ENCODE results near the gene LRRC4. TPM values are rescaled to one million over a fixed set of nuclear protein-coding genes. Genes with fewer than 3 reads are reported as not detected.

Gene LRRC4
- total and polyA plus RNA-seq, 10 donors = 0.78 to 43.4 (median 15.8) TPM

GRCh38 chr7:128019288-128019687 is 11.9 kb downstream of the LRRC4 start:
- H3K36me3 ChIP-seq = peaks cover 0 to 89% (median 10%) of the 10 kb centered on the region in 6 donors
- DNase-seq = no peak
- TF ChIP-seq POLR2A (IDR thresholded peaks at IDR 0.05) (no peak), POLR2AphosphoS5 (IDR thresholded peaks at IDR 0.05) (no peak), CTCF (IDR thresholded peaks at IDR 0.05 in 8 of 11, conservative IDR thresholded peaks at IDR 0.05 in 3 of 11) (no peak)
- no peaks in the 10 kb centered on the region for H3K9me3 ChIP-seq
- WGBS, 5 donors = 84 to 98% (median 93%) methylated on average over 3 of the region's 3 CpGs
- H3K4me1 ChIP-seq = peaks cover 0 to 58% (median 16%) of the 10 kb centered on the region in 6 donors
- intact Hi-C loops (cut with DNase I; ENCODE audit: low total_unique reads) = no loop called here
- H3K27me3 ChIP-seq (replicated peaks in 1 of 7) = no peaks in the 10 kb centered on the region
- H3K4me3 ChIP-seq = no peak overlapping the region
- H3K27ac ChIP-seq = no peak overlapping the region

DNA sequence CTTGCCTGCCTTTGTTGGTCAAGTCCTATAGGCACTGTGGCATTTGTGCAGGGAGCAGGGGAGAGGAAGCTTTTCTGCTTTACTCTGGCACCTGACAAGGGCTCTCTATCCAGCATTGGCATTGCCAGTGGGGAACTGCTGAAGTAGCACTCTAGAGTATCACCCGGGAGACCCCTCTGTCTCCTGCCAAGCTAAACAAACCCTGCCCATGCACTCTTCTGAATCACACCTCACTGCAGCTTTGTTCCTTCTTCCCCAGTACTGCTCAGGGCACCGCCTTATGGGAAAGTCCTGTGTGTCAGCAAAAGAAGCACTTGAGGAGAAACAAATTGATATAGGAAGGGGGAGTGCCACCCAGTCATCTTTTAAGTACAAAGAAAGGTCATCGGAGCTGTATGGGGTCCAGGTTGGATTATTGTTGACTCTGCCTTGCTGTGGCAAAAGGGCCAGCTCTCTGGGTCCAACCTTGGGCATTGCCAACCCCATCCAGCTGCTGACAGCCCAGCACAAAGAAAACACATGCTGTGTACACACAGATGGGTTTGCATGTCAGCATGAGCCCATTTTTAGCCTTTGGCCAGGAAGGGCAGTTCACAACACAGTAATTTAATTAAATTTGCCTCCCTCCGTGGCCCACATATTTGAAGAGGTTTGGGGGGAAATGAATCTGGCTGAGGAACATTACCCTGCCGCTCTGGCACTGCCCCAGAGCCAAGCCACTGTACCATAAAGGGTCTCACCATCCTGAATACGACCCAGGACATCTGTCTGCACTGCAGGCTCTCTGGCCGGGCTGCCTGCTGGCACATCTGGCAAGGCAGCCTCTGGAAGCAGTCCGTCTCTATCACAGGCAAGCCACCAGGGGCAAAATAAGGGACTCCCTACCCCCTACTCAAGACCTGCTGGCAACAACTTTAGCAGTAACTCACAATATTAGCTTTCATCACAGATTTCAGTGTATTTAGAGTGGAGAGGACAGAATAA is 13.1 kb downstream of the LRRC4 start:
- 71 to 91% (median 85%) methylated on average over 6 to 8 of the region's 8 CpGs for WGBS, 5 donors
- H3K9me3 ChIP-seq = no peaks in the 10 kb centered on the region
- TF ChIP-seq POLR2AphosphoS5 (IDR thresholded peaks at IDR 0.05) (no peak), CTCF (IDR thresholded peaks at IDR 0.05 in 8 of 11, conservative IDR thresholded peaks at IDR 0.05 in 3 of 11) (no peak), POLR2A (IDR thresholded peaks at IDR 0.05) (no peak)
- no peaks in the 10 kb centered on the region for H3K27me3 ChIP-seq (replicated peaks in 1 of 7)
- no peak overlapping the region for H3K27ac ChIP-seq
- H3K36me3 ChIP-seq = peaks cover under 1 to 89% (median 13%) of the 10 kb centered on the region in 6 donors
- intact Hi-C loops (cut with DNase I; ENCODE audit: low total_unique reads) = no loop called here
- no peak overlapping the region for H3K4me3 ChIP-seq
- DNase-seq = no peak
- H3K4me1 ChIP-seq = peaks cover 0 to 47% (median 13%) of the 10 kb centered on the region in 6 donors

DNA sequence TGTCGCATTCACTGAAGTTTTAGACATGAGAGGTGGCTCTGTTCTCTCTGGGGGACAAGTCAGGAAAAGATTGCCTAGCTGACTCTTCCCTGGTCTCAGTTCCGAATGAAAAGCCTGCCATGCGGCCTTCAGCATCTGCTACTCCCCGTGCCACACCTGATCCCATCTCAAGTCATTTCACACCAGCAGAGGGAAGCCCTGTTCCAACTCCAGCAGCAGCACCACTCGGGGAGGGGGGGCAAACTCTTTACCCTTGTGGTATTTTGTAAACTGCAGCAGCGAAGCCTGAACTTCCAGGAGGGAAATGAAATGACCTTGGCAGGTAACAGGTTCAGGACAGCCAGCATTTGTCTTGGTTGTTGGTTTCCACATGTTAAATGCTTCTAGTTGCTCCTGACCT is 13.8 kb downstream of the LRRC4 start:
- DNase-seq = no peak
- TF ChIP-seq POLR2AphosphoS5 (IDR thresholded peaks at IDR 0.05) (no peak), CTCF (IDR thresholded peaks at IDR 0.05 in 8 of 11, conservative IDR thresholded peaks at IDR 0.05 in 3 of 11) (no peak), POLR2A (IDR thresholded peaks at IDR 0.05) (no peak)
- intact Hi-C loops (cut with DNase I; ENCODE audit: low total_unique reads) = no loop called here
- Histone ChIP-seq H3K4me3 (no peak overlapping the region), H3K27me3 (replicated peaks in 1 of 7) (no peaks in the 10 kb centered on the region), H3K9me3 (no peaks in the 10 kb centered on the region), H3K27ac (no peak overlapping the region), H3K36me3 (peaks cover 5 to 89% (median 14%) of the 10 kb centered on the region in 6 donors), H3K4me1 (peaks cover 0 to 40% (median 8%) of the 10 kb centered on the region in 6 donors)
- 57 to 87% (median 78%) methylated on average over 6 of the region's 6 CpGs for WGBS, 5 donors

DNA sequence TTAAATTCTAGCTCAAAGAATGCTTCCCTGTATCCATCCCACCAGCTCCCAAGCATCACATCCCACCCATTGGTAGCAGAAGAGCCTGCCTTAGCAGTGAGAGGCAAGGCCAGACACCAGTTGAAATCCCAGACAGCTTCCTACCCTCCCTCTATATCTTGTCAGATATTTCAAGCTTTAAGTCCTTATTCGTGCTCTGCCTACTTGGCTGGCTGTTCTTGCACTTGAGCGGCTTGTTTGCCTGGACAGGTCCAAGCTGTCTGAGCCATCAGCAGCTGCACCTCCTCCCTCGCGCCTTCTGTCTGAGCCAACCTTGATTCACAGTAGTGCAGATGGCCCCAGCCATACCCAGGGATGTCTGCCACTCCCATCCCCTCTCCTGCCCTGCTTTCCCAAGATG is 16.4 kb downstream of the LRRC4 start:
- DNase-seq = no peak
- Histone ChIP-seq H3K4me3 (no peak overlapping the region), H3K4me1 (peaks cover 0 to 33% (median 7%) of the 10 kb centered on the region in 6 donors), H3K9me3 (no peaks in the 10 kb centered on the region), H3K36me3 (peaks cover 0 to 92% (median 11%) of the 10 kb centered on the region in 6 donors), H3K27ac (no peak overlapping the region), H3K27me3 (replicated peaks in 1 of 7) (no peaks in the 10 kb centered on the region)
- TF ChIP-seq CTCF (IDR thresholded peaks at IDR 0.05 in 8 of 11, conservative IDR thresholded peaks at IDR 0.05 in 3 of 11) (no peak), POLR2AphosphoS5 (IDR thresholded peaks at IDR 0.05) (no peak), POLR2A (IDR thresholded peaks at IDR 0.05) (no peak)
- intact Hi-C loops (cut with DNase I; ENCODE audit: low total_unique reads) = no loop called here
- 92 to 100% (median 98%) methylated on average over 4 of the region's 4 CpGs for WGBS, 5 donors

All from spleen (tissue), 11 donors.